Suprapubic skin (tissue), 3 donors: ENCODE measurements around the gene F3.
"Not testable (repeated sequence)": the region's sequence is repeated elsewhere in the genome, so short reads cannot be mapped to it uniquely, and the experiment has no call there.

Experiments used
- CTCF ChIP-seq, 2 donors: fragments of 200-600 bp in 1 of 2; fragments of 450-650 bp in 1 of 2; sonication (generic) in 1 of 2; IDR thresholded peaks; one replicate each; pipeline ENCODE4 v1.5.1; 2016 to 2019; ENCODE audit warnings: antibody characterized with exemption in 2 of 2, mild to moderate bottlenecking in 1 of 2, moderate library complexity in 1 of 2
- EP300 ChIP-seq: sonication (generic); formaldehyde crosslinking; IDR thresholded peaks from one replicate; pipeline ENCODE4 v1.6.1; 2017; ENCODE audit warnings: antibody characterized with exemption

DNA sequence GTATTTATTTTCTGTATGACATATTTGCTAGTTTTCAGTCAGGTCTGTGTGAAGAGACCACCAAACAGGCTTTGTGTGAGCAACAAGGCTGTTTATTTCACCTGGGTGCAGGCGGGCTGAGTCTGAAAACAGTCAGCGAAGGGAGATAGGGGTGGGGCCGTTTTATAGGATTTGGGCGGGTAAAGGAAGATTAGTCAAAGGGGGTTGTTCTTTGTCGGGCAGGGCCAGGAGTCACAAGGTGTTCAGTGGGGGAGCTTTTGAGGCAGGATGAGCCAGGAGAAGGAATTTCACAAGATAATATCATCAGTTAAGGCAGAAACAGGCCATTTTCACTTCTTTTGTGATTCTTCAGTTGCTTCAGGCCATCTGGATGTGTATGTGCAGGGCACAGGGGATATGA lies 24.9 kb upstream of the F3 start:
- not testable (repeated sequence) for TF ChIP-seq CTCF (IDR thresholded peaks at IDR 0.05); EP300
